HepG2 (cell line): ENCODE data around the gene ARMC5. TPM values are rescaled to one million over a fixed set of nuclear protein-coding genes. Genes with fewer than 3 reads are reported as not detected.

ENCODE experiments used
- AGO2 ChIP-seq: fragments of 200-400 bp; formaldehyde crosslinking; optimal IDR thresholded peaks from 2 replicates; pipeline ENCODE3; 2017; ENCODE audit warnings: mild to moderate bottlenecking, low read depth, low read length, moderate library complexity
- CSRNP2 ChIP-seq: sonication (generic); formaldehyde crosslinking; conservative IDR thresholded peaks from 2 replicates; pipeline ENCODE4 v1.8.0; 2022; ENCODE audit warnings: low read depth, missing genetic modification reagents
- FOXO4 ChIP-seq: sonication (generic); formaldehyde crosslinking; conservative IDR thresholded peaks from 2 replicates; pipeline ENCODE4 v1.8.1; 2023; ENCODE audit warnings: missing genetic modification reagents
- GRHL1 ChIP-seq: sonication (generic); formaldehyde crosslinking; conservative IDR thresholded peaks from 2 replicates; pipeline ENCODE4 v1.8.0; 2022; ENCODE audit warnings: missing genetic modification reagents
- IRF2 ChIP-seq: IDR thresholded peaks from 2 replicates; pipeline ENCODE4 v1.6.1; 2018; ENCODE audit warnings: missing genetic modification reagents, missing compliant biosample characterization
- KDM5A ChIP-seq: fragments of 200-600 bp; sonication (generic); IDR thresholded peaks from 2 replicates; pipeline ENCODE4 v1.7.0; 2018; ENCODE audit warnings: antibody characterized with exemption, mild to moderate bottlenecking, low read length, borderline replicate concordance
- KLF15 ChIP-seq: sonication (generic); formaldehyde crosslinking; IDR thresholded peaks from 2 replicates; pipeline ENCODE4 v1.8.1; 2023; ENCODE audit warnings: borderline replicate concordance, mild to moderate bottlenecking, inconsistent platforms, missing genetic modification reagents, mixed read lengths
- MEF2D ChIP-seq: sonication (generic); formaldehyde crosslinking; IDR thresholded peaks from 2 replicates; pipeline ENCODE4 v1.5.1; 2020; ENCODE audit warnings: mild to moderate bottlenecking, missing genetic modification reagents
- RARA ChIP-seq: IDR thresholded peaks from 2 replicates; pipeline ENCODE4 v1.6.1; 2016; ENCODE audit warnings: missing genetic modification reagents, missing compliant biosample characterization
- RFX5 ChIP-seq: IDR thresholded peaks from 2 replicates; pipeline ENCODE4 v1.6.1; 2011; ENCODE audit warnings: low read depth, low read length, improper control_type of control experiment
- SKI ChIP-seq: fragments of 450-650 bp; IDR thresholded peaks from one replicate; pipeline ENCODE4 v1.6.1; 2018; ENCODE audit warnings: mild to moderate bottlenecking; ENCODE audit not compliant: partially characterized antibody
- TCF7L2 ChIP-seq: IDR thresholded peaks from 2 replicates; pipeline ENCODE4 v1.6.1; 2011; ENCODE audit warnings: mild to moderate bottlenecking, low read depth, low read length, moderate library complexity
- TEF ChIP-seq: sonication (generic); formaldehyde crosslinking; IDR thresholded peaks from 2 replicates; pipeline ENCODE4 v1.5.0; 2020; ENCODE audit warnings: missing genetic modification reagents
- ZBTB2 ChIP-seq: sonication (generic); formaldehyde crosslinking; IDR thresholded peaks from 2 replicates; pipeline ENCODE4 v1.8.0; 2022; ENCODE audit warnings: low read depth, missing genetic modification reagents
- ZBTB26 ChIP-seq: IDR thresholded peaks from 2 replicates; pipeline ENCODE4 v1.6.1; 2016; ENCODE audit warnings: missing compliant biosample characterization, missing genetic modification reagents, borderline replicate concordance
- ZNF337 ChIP-seq: sonication (generic); formaldehyde crosslinking; IDR thresholded peaks from 2 replicates; pipeline ENCODE4 v1.5.1; 2020; ENCODE audit warnings: missing genetic modification reagents, low read depth, mild to moderate bottlenecking, borderline replicate concordance
- ZNF558 ChIP-seq: sonication (generic); formaldehyde crosslinking; IDR thresholded peaks from 2 replicates; pipeline ENCODE4 v1.9.0; 2022; ENCODE audit warnings: mild to moderate bottlenecking, missing genetic modification reagents, borderline replicate concordance
- ZNF724P ChIP-seq: sonication (generic); formaldehyde crosslinking; IDR thresholded peaks from 2 replicates; pipeline ENCODE4 v1.8.0; 2022; ENCODE audit warnings: missing genetic modification reagents, borderline replicate concordance
- ZNF740 ChIP-seq: sonication (generic); formaldehyde crosslinking; IDR thresholded peaks from 2 replicates; pipeline ENCODE4 v1.4.0; 2020; ENCODE audit warnings: missing genetic modification reagents
- ZNF776 ChIP-seq: sonication (generic); formaldehyde crosslinking; IDR thresholded peaks from 2 replicates; pipeline ENCODE4 v1.4.0; 2020; ENCODE audit warnings: mild to moderate bottlenecking, missing genetic modification reagents
- polyA plus RNA-seq, 8 experiments: library from polyadenylated mRNA; depleted of rRNA in 3 of 8; stranded (reverse) in 7 of 8; unstranded in 1 of 8; fragments of >200 nt; fragmentation: Illumina TruSeq in 4 of 8; extraction: Trizol in 4 of 8; gene quantifications; 2 replicates each; pipeline versions ENCODE4 v1.2.1 to v1.2.3, GENCODE V29; 2011 to 2016; ENCODE audit warnings: low read depth in 4 of 8, missing spikeins in 1 of 8, mixed read lengths in 1 of 8; ENCODE audit not compliant: insufficient read depth in 1 of 8
- total RNA-seq, 5 experiments: library from RNA; depleted of rRNA; stranded (reverse); fragments of >200 nt; fragmentation: Illumina TruSeq; extraction: Trizol; gene quantifications; 2 replicates each; pipeline ENCODE4 v1.2.3, GENCODE V29; 2016; ENCODE audit warnings: low read depth in 1 of 5

Gene ARMC5
- total and polyA plus RNA-seq, 2 of the 13 experiments (the other 11 are each of a cell fraction or from before 2014, with no cell fraction given), result 10.8 to 22.3 TPM

GRCh38 chr16:31458073-31458843 is 1.0 kb upstream of the ARMC5 start (continued):
- peak; percentile 67; the same call in 1 of the 2 replicates for TF ChIP-seq RARA (CRISPR knock-in tag)
- TF ChIP-seq GRHL1, result no peak
- TF ChIP-seq MEF2D (CRISPR knock-in tag), result peak; percentile 89
- TF ChIP-seq SKI, result peak; percentile 76
- peak; percentile 86; the same call in 1 of the 2 replicates for TF ChIP-seq ZBTB2 (CRISPR knock-in tag)
- no peak; the same call in 1 of the 2 replicates for TF ChIP-seq KLF15
- no peak for TF ChIP-seq ZNF558 (CRISPR knock-in tag)
- TF ChIP-seq TEF (CRISPR knock-in tag), result no peak
- TF ChIP-seq ZNF337, result peak; percentile 59; the same call in 1 of the 2 replicates
- peak; percentile 82 for TF ChIP-seq ZNF776 (CRISPR knock-in tag)
- TF ChIP-seq AGO2, result peak; percentile 9
- TF ChIP-seq ZNF724P, result no peak
- TF ChIP-seq ZBTB26, result peak; percentile 77
- TF ChIP-seq IRF2 (CRISPR knock-in tag), result peak; percentile 84
- TF ChIP-seq CSRNP2 (CRISPR knock-in tag), result no peak
- TF ChIP-seq RFX5, result peak; percentile 35; the same call in 1 of the 2 replicates
- no peak for TF ChIP-seq FOXO4 (CRISPR knock-in tag)
- TF ChIP-seq KDM5A, result no peak
- TF ChIP-seq TCF7L2, result no peak
- no peak for TF ChIP-seq ZNF740 (CRISPR knock-in tag)
